ENCODE results near the gene ADAP2.

DNA sequence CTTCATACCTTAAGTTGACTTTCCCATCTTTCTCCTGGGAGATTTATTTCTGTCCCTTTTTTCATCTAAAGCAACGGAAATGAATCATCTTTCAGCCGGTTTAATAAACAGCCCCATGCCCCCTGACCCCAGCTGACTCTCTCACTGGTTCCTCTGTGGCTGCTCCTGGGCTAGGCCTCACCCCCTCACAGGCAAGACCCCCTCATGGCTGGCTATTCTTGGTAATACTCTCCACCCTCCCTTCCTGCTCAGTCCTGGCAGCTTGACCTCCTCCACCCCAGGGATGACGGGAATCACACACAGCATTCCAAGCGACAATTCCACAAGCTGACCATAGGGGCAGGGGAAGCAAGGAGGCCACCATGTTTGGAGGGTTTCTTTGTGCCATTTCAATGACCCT, 1.5 kb upstream of the ADAP2 start:
- TF ChIP-seq ELF4 (IDR thresholded peaks at IDR 0.05) (no peak), FOXK2 (IDR thresholded peaks at IDR 0.05) (no peak), ZNF384 (IDR thresholded peaks at IDR 0.05) (no peak), FOXM1 (IDR thresholded peaks at IDR 0.05; ENCODE audit: borderline replicate concordance) (no peak), SUZ12 (IDR thresholded peaks at IDR 0.05) (no peak), BHLHE40 (IDR thresholded peaks at IDR 0.05; ENCODE audit: borderline replicate concordance) (no peak), TARDBP (IDR thresholded peaks at IDR 0.05) (no peak), ARNT (IDR thresholded peaks at IDR 0.05) (no peak), NFRKB (IDR thresholded peaks at IDR 0.05) (no peak)

All from HEK293T (cell line).